ENCODE results near the gene PSMD8.
"Not testable (repeated sequence)": the region's sequence is repeated elsewhere in the genome, so short reads cannot be mapped to it uniquely, and the experiment has no call there.

PSMD8 gene

GRCh38 chr19:38362076-38362945 is 12.1 kb upstream of the PSMD8 start:
- DNase-seq (ENCODE audit: low read depth): no peak

GRCh38 chr19:38362946-38363688 is 11.3 kb upstream of the PSMD8 start:
- not testable (repeated sequence) for DNase-seq (ENCODE audit: low read depth)

- no peak for DNase-seq (ENCODE audit: low read depth)
These were observed 7.3 kb upstream of the PSMD8 start for GRCh38 chr19:38367041-38367440.

GRCh38 chr19:38369584-38369983 is 4.8 kb upstream of the PSMD8 start:
- DNase-seq (ENCODE audit: low read depth): no peak

- DNase-seq (ENCODE audit: low read depth): no peak
These were observed 4.1 kb upstream of the PSMD8 start for GRCh38 chr19:38370299-38370698.

- DNase-seq (ENCODE audit: low read depth): no peak
These were observed 3.3 kb upstream of the PSMD8 start for GRCh38 chr19:38371081-38371480.

GRCh38 chr19:38373907-38374331 is 452 bp upstream of the PSMD8 start:
- DNase-seq (ENCODE audit: low read depth): no peak

GRCh38 chr19:38375098-38375493 is 725 bp downstream of the PSMD8 start:
- DNase-seq (ENCODE audit: low read depth): no peak

GRCh38 chr19:38375748-38376147 is 1.4 kb downstream of the PSMD8 start:
- DNase-seq (ENCODE audit: low read depth): no peak

- DNase-seq (ENCODE audit: low read depth): no peak
These were observed 2.2 kb downstream of the PSMD8 start for GRCh38 chr19:38376576-38376975.

- no peak for DNase-seq (ENCODE audit: low read depth)
These were observed 2.7 kb downstream of the PSMD8 start for GRCh38 chr19:38377052-38377451.

- DNase-seq (ENCODE audit: low read depth): no peak
These were observed 4.5 kb downstream of the PSMD8 start for GRCh38 chr19:38378866-38379265.

GRCh38 chr19:38381138-38381537 is 6.8 kb downstream of the PSMD8 start:
- no peak for DNase-seq (ENCODE audit: low read depth)

- DNase-seq (ENCODE audit: low read depth): no peak
These were observed 8.8 kb downstream of the PSMD8 start for GRCh38 chr19:38383184-38383583.

- DNase-seq (ENCODE audit: low read depth): no peak
These were observed 9.4 kb downstream of the PSMD8 start for GRCh38 chr19:38383743-38384142.

GRCh38 chr19:38384209-38385027 is 10.0 kb downstream of the PSMD8 start:
- DNase-seq (ENCODE audit: low read depth): no peak

- no peak for DNase-seq (ENCODE audit: low read depth)
These were observed 10.9 kb downstream of the PSMD8 start for GRCh38 chr19:38385057-38385803.

- DNase-seq (ENCODE audit: low read depth): no peak
These were observed 11.5 kb downstream of the PSMD8 start for GRCh38 chr19:38385804-38386257.

GRCh38 chr19:38386300-38386970 is 12.1 kb downstream of the PSMD8 start:
- no peak for DNase-seq (ENCODE audit: low read depth)

GRCh38 chr19:38386971-38387549 is 12.7 kb downstream of the PSMD8 start:
- no peak for DNase-seq (ENCODE audit: low read depth)
